ENCODE measurements around the gene RAMP3.

GRCh38 chr7:45138433-45139267 lies 18.9 kb upstream of the RAMP3 start:
- no peak for TF ChIP-seq CTCF (conservative IDR thresholded peaks at IDR 0.05; ENCODE audit: low read depth, low read length)
- TF ChIP-seq EZH2 (IDR thresholded peaks at IDR 0.05; ENCODE audit: borderline replicate concordance, low read depth, low read length, poor library complexity, severe bottlenecking), result no peak
